ENCODE results near the gene PGM2. TPM values are rescaled to one million over a fixed set of nuclear protein-coding genes. Genes with fewer than 3 reads are reported as not detected.

Gene PGM2
- polyA plus RNA-seq, 1 of the 3 experiments (the other 2 are of a cell fraction) = 12.7 TPM

GRCh38 chr4:37812713-37813112, 13.8 kb upstream of the PGM2 start:
- Histone ChIP-seq H3K36me3 (replicated peaks in 1 of 2; ENCODE audit: control insufficient read depth in 1 of 2, insufficient read depth in 2 of 2, low read length in 1 of 2) (no peaks in the 10 kb centered on the region), H3K4me1 (ENCODE audit: control insufficient read depth in 1 of 2, insufficient read depth in 2 of 2, low read depth in 1 of 2, low read length in 1 of 2) (no peaks in the 10 kb centered on the region), H4K20me1 (ENCODE audit: insufficient read depth) (no peaks in the 10 kb centered on the region), H3K9me2 (no peaks in the 10 kb centered on the region), H3K4me2 (no peak overlapping the region), H3K9ac (no peak overlapping the region), H3F3A (replicated peaks; ENCODE audit: insufficient read depth) (no peaks in the 10 kb centered on the region), H3K27ac (ENCODE audit: low read depth in 2 of 2, low read length in 1 of 2) (peak overlapping the region in 1 of 2 experiments; percentile 27; a peak in 1 of 4 replicates), H3K27me3 (ENCODE audit: insufficient read depth) (no peaks in the 10 kb centered on the region), H3K79me2 (ENCODE audit: insufficient read depth) (no peaks in the 10 kb centered on the region), H3K4me3 (ENCODE audit: low read depth in 2 of 2, low read length in 1 of 2) (no peak overlapping the region), H3K9me3 (no peaks in the 10 kb centered on the region), H2AFZ (ENCODE audit: low read depth) (peak overlapping the region; percentile 7; the same call in 1 of the 2 replicates)
- ChIA-PET POLR2A (no interaction called here), CTCF (interaction anchor here (1.1 to 1.7 kb wide), 2 partner anchors 9 to 210 kb away, joined by 3 to 8 read pairs; no protein-coding TSS in a partner anchor)
- no peak for TF ChIP-seq USF2 (IDR thresholded peaks at IDR 0.05; ENCODE audit: borderline replicate concordance, low read depth, low read length)
- TF ChIP-seq JUND (IDR thresholded peaks at IDR 0.05) = peak; percentile 39; the same call in 1 of the 2 replicates
- no peak for TF ChIP-seq IRF3 (IDR thresholded peaks at IDR 0.05; ENCODE audit: low read depth, low read length)
- TF ChIP-seq REST (IDR thresholded peaks at IDR 0.05; ENCODE audit: low read depth, low read length) = no peak
- no peak for TF ChIP-seq POLR2AphosphoS5 (IDR thresholded peaks at IDR 0.05; ENCODE audit: low read depth, low read length)
- no peak for TF ChIP-seq EP300 (IDR thresholded peaks at IDR 0.05; ENCODE audit: borderline replicate concordance in 1 of 2, low read depth in 1 of 2, low read length in 1 of 2)
- 0 out of 2 replicates have a peak, but pooled peaks have one; percentile 26 for TF ChIP-seq PBX3 (IDR thresholded peaks at IDR 0.05)
- no peak for TF ChIP-seq SMC3 (IDR thresholded peaks at IDR 0.05; ENCODE audit: low read depth, low read length)
- no peak for TF ChIP-seq NRF1 (IDR thresholded peaks at IDR 0.05; ENCODE audit: low read depth, low read length)
- no peak for DNase-seq
- WGBS (ENCODE audit: low lambda C conversion rate) = 57% methylated on average over 1 of the region's 1 CpG

GRCh38 chr4:37815591-37815990, 10.9 kb upstream of the PGM2 start:
- 58% methylated on average over 3 of the region's 3 CpGs for WGBS (ENCODE audit: low lambda C conversion rate)
- no peaks in the 10 kb centered on the region for H4K20me1 ChIP-seq (ENCODE audit: insufficient read depth)
- H3K9me3 ChIP-seq = no peaks in the 10 kb centered on the region
- H3F3A ChIP-seq (replicated peaks; ENCODE audit: insufficient read depth) = no peaks in the 10 kb centered on the region
- no peaks in the 10 kb centered on the region for H3K27me3 ChIP-seq (ENCODE audit: insufficient read depth)
- no peak for DNase-seq
- no peak overlapping the region for H3K4me3 ChIP-seq (ENCODE audit: low read depth in 2 of 2, low read length in 1 of 2)
- ChIA-PET POLR2A (no interaction called here), CTCF (interaction anchor here (0.5 kb wide), 1 partner anchor 40 kb away, joined by 3 read pairs; no protein-coding TSS in a partner anchor)
- no peak overlapping the region for H3K27ac ChIP-seq (ENCODE audit: low read depth in 2 of 2, low read length in 1 of 2)
- no peaks in the 10 kb centered on the region for H3K9me2 ChIP-seq
- no peaks in the 10 kb centered on the region for H3K79me2 ChIP-seq (ENCODE audit: insufficient read depth)
- H3K9ac ChIP-seq = no peak overlapping the region
- H3K36me3 ChIP-seq (replicated peaks in 1 of 2; ENCODE audit: control insufficient read depth in 1 of 2, insufficient read depth in 2 of 2, low read length in 1 of 2) = no peaks in the 10 kb centered on the region
- no peak overlapping the region for H2AFZ ChIP-seq (ENCODE audit: low read depth)
- no peak overlapping the region for H3K4me2 ChIP-seq
- H3K4me1 ChIP-seq (ENCODE audit: control insufficient read depth in 1 of 2, insufficient read depth in 2 of 2, low read depth in 1 of 2, low read length in 1 of 2) = no peaks in the 10 kb centered on the region
- TF ChIP-seq YY1 (IDR thresholded peaks at IDR 0.05; ENCODE audit: low read depth) (no peak), ZBTB33 (IDR thresholded peaks at IDR 0.05; ENCODE audit: borderline replicate concordance, low read depth) (no peak), TAF1 (IDR thresholded peaks at IDR 0.05; ENCODE audit: borderline replicate concordance, low read depth, low read length) (no peak), ELF1 (IDR thresholded peaks at IDR 0.05) (no peak), FOXM1 (IDR thresholded peaks at IDR 0.05; ENCODE audit: low read depth) (no peak), PBX3 (IDR thresholded peaks at IDR 0.05) (no peak), FOXJ3 (CRISPR knock-in tag; IDR thresholded peaks at IDR 0.05) (no peak), NFIC (IDR thresholded peaks at IDR 0.05; ENCODE audit: borderline replicate concordance) (no peak), EZH2phosphoT487 (IDR thresholded peaks at IDR 0.05; ENCODE audit: borderline replicate concordance, low read depth) (no peak), SMC3 (IDR thresholded peaks at IDR 0.05; ENCODE audit: low read depth, low read length) (no peak), MEF2A (IDR thresholded peaks at IDR 0.05; ENCODE audit: borderline replicate concordance, low read depth) (no peak)

All from SK-N-SH (cell line).